Measurements from ENCODE around the gene APOBEC3G.

- TF ChIP-seq EZH2 (IDR thresholded peaks at IDR 0.05; ENCODE audit: borderline replicate concordance, low read depth, low read length, severe bottlenecking), result no peak
- TF ChIP-seq CTCF (IDR thresholded peaks at IDR 0.05; ENCODE audit: borderline replicate concordance, extremely low read depth, low read length, poor library complexity, severe bottlenecking), result no peak
These were observed 35.2 kb upstream of the APOBEC3G start for GRCh38 chr22:39041908-39042307.
